GM12873 (cell line): Measurements from ENCODE around the gene CYP20A1.

Source experiments
- TF ChIP-seq, protein P1 (sequence below): IDR thresholded peaks from 2 replicates; pipeline ENCODE4 v1.5.1; 2012; ENCODE audit warnings: low read depth, mild to moderate bottlenecking, moderate library complexity, low read length, control low read depth; ENCODE audit not compliant: insufficient read depth; ENCODE audit errors: missing control alignments

Gene CYP20A1

GRCh38 chr2:203237346-203238238 is 1.2 kb upstream of the CYP20A1 start:
- TF ChIP-seq, protein P1, sequence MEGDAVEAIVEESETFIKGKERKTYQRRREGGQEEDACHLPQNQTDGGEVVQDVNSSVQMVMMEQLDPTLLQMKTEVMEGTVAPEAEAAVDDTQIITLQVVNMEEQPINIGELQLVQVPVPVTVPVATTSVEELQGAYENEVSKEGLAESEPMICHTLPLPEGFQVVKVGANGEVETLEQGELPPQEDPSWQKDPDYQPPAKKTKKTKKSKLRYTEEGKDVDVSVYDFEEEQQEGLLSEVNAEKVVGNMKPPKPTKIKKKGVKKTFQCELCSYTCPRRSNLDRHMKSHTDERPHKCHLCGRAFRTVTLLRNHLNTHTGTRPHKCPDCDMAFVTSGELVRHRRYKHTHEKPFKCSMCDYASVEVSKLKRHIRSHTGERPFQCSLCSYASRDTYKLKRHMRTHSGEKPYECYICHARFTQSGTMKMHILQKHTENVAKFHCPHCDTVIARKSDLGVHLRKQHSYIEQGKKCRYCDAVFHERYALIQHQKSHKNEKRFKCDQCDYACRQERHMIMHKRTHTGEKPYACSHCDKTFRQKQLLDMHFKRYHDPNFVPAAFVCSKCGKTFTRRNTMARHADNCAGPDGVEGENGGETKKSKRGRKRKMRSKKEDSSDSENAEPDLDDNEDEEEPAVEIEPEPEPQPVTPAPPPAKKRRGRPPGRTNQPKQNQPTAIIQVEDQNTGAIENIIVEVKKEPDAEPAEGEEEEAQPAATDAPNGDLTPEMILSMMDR = no peak

GRCh38 chr2:203238292-203238703 is 520 bp upstream of the CYP20A1 start:
- TF ChIP-seq, protein P1 = no peak

GRCh38 chr2:203240491-203240890 is 1.7 kb downstream of the CYP20A1 start:
- TF ChIP-seq, protein P1 = no peak

DNA sequence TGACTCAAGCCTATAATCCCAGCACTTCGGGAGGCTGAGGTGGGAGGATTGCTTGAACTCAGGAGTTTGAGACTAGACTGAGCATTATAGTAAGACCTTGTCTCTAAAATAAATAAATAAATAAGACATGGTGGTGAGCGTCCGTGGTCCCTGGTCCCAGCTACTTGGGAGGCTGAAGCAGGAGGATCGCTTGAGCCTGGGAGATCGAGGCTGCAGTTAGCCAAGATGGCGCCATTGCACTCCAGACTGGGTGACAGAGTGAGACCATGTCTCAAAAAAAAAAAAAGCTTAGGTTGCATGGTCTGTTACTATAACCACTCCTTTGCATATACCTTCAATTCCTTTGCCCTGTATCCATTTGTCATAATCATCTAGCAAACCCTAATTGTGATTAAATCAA is 3.7 kb downstream of the CYP20A1 start:
- TF ChIP-seq, protein P1 = no peak

GRCh38 chr2:203246646-203247045 is 7.8 kb downstream of the CYP20A1 start:
- TF ChIP-seq, protein P1 = no peak

- TF ChIP-seq, protein P1 = no peak
These were observed 14.0 kb downstream of the CYP20A1 start for GRCh38 chr2:203252818-203253217.

GRCh38 chr2:203261326-203262159 is 22.7 kb downstream of the CYP20A1 start:
- TF ChIP-seq, protein P1 = no peak
